Neural progenitor cell (in vitro differentiated cells): ENCODE measurements around the gene NDUFAF8. TPM values are rescaled to one million over a fixed set of nuclear protein-coding genes. Genes with fewer than 3 reads are reported as not detected.

Experiments used
- DNase-seq: peaks from one replicate; pipeline ENCODE4 v3.0.0-alpha.2; 2016; ENCODE audit warnings: low spot score
- H2AFZ ChIP-seq: fragments of 200-600 bp; sonication (generic); replicated peaks from 2 replicates; pipeline ENCODE4 v1.6.1; 2016; ENCODE audit warnings: antibody characterized with exemption
- H3F3A ChIP-seq: fragments of 200-600 bp; sonication (generic); 2 replicates; pipeline ENCODE4 v1.6.1; 2016; ENCODE audit warnings: antibody characterized with exemption, low read depth
- H3K27ac ChIP-seq: fragments of 200-600 bp; sonication (generic); 2 replicates; pipeline ENCODE4 v1.5.1; 2016; ENCODE audit warnings: mild to moderate bottlenecking
- H3K27me3 ChIP-seq: fragments of 200-600 bp; sonication (generic); 2 replicates; pipeline ENCODE4 v1.6.1; 2016; ENCODE audit warnings: mild to moderate bottlenecking, moderate library complexity
- H3K36me3 ChIP-seq: fragments of 200-600 bp; sonication (generic); 2 replicates; pipeline ENCODE4 v1.5.1; 2016
- H3K4me1 ChIP-seq: fragments of 200-600 bp; sonication (generic); 2 replicates; pipeline ENCODE4 v1.6.1; 2016; ENCODE audit warnings: mixed run types
- H3K4me2 ChIP-seq: fragments of 200-600 bp; sonication (generic); 2 replicates; pipeline ENCODE4 v1.6.1; 2016
- H3K4me3 ChIP-seq: fragments of 200-600 bp; sonication (generic); 2 replicates; pipeline ENCODE4 v1.5.1; 2016
- H3K79me2 ChIP-seq: fragments of 200-600 bp; sonication (generic); 2 replicates; pipeline ENCODE4 v1.6.1; 2016; ENCODE audit warnings: low read depth
- H3K9ac ChIP-seq: fragments of 200-600 bp; sonication (generic); 2 replicates; pipeline ENCODE4 v1.6.1; 2016
- H3K9me3 ChIP-seq: fragments of 200-600 bp; sonication (generic); 2 replicates; pipeline ENCODE4 v1.5.1; 2016; ENCODE audit warnings: low read depth
- H4K20me1 ChIP-seq: fragments of 200-600 bp; sonication (generic); 2 replicates; pipeline ENCODE4 v1.6.1; 2016; ENCODE audit warnings: low read depth
- H3K27ac Mint-ChIP-seq: 3 replicates; pipeline ENCODE4 v1.8.0; 2021; ENCODE audit warnings: mixed read lengths
- H3K27me3 Mint-ChIP-seq: 2 replicates; pipeline ENCODE4 v1.8.0; 2022; ENCODE audit warnings: low read depth, mild to moderate bottlenecking, inconsistent platforms, moderate library complexity, mixed read lengths; ENCODE audit not compliant: insufficient read depth
- H3K36me3 Mint-ChIP-seq: 3 replicates; pipeline ENCODE4 v1.8.0; 2021; ENCODE audit warnings: mixed read lengths
- H3K4me1 Mint-ChIP-seq: 3 replicates; pipeline ENCODE4 v1.8.0; 2021; ENCODE audit warnings: mixed read lengths
- H3K4me3 Mint-ChIP-seq: 3 replicates; pipeline ENCODE4 v1.8.0; 2021; ENCODE audit warnings: mild to moderate bottlenecking, moderate library complexity, mixed read lengths
- H3K9me3 Mint-ChIP-seq: 3 replicates; pipeline ENCODE4 v1.8.0; 2020; ENCODE audit warnings: mixed read lengths
- EZH2 ChIP-seq: fragments of 200-600 bp; sonication (generic); IDR thresholded peaks from 2 replicates; pipeline ENCODE4 v1.6.1; 2017; ENCODE audit warnings: antibody characterized with exemption, mild to moderate bottlenecking, moderate library complexity
- EZH2phosphoT487 ChIP-seq: fragments of 200-600 bp; sonication (generic); IDR thresholded peaks from 2 replicates; pipeline ENCODE4 v1.6.1; 2017; ENCODE audit warnings: antibody characterized with exemption
- total RNA-seq: library from RNA; depleted of rRNA; stranded (reverse); fragments of >200 nt; gene quantifications from 2 replicates; pipeline ENCODE4 v1.2.3, GENCODE V29; 2015; ENCODE audit warnings: low replicate concordance
- TF ChIP-seq, protein P1 (sequence below): fragments of 200-600 bp; sonication (generic); IDR thresholded peaks from 2 replicates; pipeline ENCODE4 v1.5.1; 2017; ENCODE audit warnings: antibody characterized with exemption, mild to moderate bottlenecking

The NDUFAF8 gene
- total RNA-seq, 1 donor from 2014 or later, result 34.7 TPM

DNA sequence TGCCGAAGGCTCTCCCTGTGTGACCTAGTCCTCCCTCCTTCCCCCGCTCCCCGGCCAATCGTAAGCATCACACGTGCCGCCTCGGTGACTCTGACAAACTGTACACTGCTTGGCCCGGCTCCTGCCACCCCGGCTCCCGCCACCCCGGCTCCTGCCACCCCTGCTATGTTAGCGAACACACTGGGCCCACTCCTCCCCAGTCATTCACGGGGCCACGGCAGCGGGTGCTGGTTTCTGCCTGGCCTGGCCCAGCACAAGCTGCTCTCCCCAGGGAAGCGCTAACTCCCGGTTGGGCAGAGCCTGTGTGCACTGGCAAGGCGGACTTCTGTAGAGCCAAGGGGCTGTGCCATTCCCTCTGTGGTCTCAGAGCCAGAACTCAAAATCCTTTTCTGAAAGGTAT lies 22.0 kb downstream of the NDUFAF8 start:
- H3K9me3 Mint-ChIP-seq, result no peaks in the 10 kb centered on the region
- no peaks in the 10 kb centered on the region for H3K4me1 ChIP-seq
- no peak overlapping the region for H3K4me2 ChIP-seq
- no peaks in the 10 kb centered on the region for H3K27me3 Mint-ChIP-seq
- no peak overlapping the region for H3K4me3 ChIP-seq
- H3K27ac Mint-ChIP-seq, result no peak overlapping the region
- TF ChIP-seq EZH2phosphoT487 (no peak), EZH2 (no peak)
- TF ChIP-seq, protein P1, sequence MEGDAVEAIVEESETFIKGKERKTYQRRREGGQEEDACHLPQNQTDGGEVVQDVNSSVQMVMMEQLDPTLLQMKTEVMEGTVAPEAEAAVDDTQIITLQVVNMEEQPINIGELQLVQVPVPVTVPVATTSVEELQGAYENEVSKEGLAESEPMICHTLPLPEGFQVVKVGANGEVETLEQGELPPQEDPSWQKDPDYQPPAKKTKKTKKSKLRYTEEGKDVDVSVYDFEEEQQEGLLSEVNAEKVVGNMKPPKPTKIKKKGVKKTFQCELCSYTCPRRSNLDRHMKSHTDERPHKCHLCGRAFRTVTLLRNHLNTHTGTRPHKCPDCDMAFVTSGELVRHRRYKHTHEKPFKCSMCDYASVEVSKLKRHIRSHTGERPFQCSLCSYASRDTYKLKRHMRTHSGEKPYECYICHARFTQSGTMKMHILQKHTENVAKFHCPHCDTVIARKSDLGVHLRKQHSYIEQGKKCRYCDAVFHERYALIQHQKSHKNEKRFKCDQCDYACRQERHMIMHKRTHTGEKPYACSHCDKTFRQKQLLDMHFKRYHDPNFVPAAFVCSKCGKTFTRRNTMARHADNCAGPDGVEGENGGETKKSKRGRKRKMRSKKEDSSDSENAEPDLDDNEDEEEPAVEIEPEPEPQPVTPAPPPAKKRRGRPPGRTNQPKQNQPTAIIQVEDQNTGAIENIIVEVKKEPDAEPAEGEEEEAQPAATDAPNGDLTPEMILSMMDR, result no peak
- no peaks in the 10 kb centered on the region for H3F3A ChIP-seq
- no peak for DNase-seq
- no peaks in the 10 kb centered on the region for H4K20me1 ChIP-seq
- no peak overlapping the region for H2AFZ ChIP-seq
- H3K9ac ChIP-seq, result no peak overlapping the region
- H3K79me2 ChIP-seq, result no peaks in the 10 kb centered on the region
- no peak overlapping the region for H3K27ac ChIP-seq
- no peaks in the 10 kb centered on the region for H3K27me3 ChIP-seq
- H3K36me3 ChIP-seq, result no peaks in the 10 kb centered on the region
- H3K4me1 Mint-ChIP-seq, result peaks cover 3% of the 10 kb centered on the region
- H3K4me3 Mint-ChIP-seq, result no peak overlapping the region
- peaks cover 10% of the 10 kb centered on the region for H3K36me3 Mint-ChIP-seq
- no peaks in the 10 kb centered on the region for H3K9me3 ChIP-seq

DNA sequence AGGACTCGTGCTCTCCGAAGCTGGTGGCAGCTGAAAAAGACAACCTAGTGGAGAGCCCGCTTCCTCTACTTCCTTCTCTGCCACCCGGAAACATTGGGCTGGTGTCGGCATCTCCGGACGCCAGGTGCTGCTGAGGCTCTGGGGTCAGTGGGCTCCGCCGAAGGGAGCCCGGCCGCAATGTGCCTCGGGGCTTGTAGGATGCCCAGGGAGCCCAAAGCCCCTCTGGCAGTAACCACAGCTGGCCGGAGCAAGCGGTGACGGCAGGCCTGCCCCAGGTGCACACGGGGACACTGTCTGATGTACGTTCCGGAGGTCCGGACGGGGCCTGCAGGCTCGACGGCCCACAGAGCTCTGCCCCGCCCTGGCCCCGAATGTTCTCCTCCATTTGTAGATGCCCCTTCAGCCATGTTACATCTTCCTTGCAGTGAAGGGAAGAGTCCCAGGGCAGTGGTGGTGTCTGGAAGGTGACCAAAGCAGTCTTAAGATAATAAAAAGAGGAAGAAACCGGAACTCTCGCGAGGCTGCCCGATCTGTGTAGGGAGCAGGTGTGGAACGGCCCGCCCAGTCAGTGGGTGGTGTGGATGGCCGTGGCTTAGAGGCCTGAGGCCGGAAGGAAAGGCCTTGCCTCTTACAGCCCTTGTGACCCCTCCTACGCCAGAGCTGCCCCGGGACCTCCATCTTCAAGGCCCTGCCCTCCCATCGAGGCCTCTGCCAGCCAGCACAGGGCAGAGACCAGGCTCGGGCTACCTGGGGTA lies 22.6 kb downstream of the NDUFAF8 start:
- no peak for TF ChIP-seq EZH2
- no peak for TF ChIP-seq EZH2phosphoT487
- H3K36me3 Mint-ChIP-seq, result peaks cover 10% of the 10 kb centered on the region
- H3K4me3 Mint-ChIP-seq, result no peak overlapping the region
- Histone ChIP-seq H3K4me2 (no peak overlapping the region), H2AFZ (no peak overlapping the region), H3K36me3 (no peaks in the 10 kb centered on the region), H3K4me1 (no peaks in the 10 kb centered on the region), H3K27me3 (no peaks in the 10 kb centered on the region), H3K4me3 (no peak overlapping the region), H3F3A (no peaks in the 10 kb centered on the region), H3K27ac (no peak overlapping the region), H3K9me3 (no peaks in the 10 kb centered on the region), H3K79me2 (no peaks in the 10 kb centered on the region), H3K9ac (no peak overlapping the region), H4K20me1 (no peaks in the 10 kb centered on the region)
- H3K27ac Mint-ChIP-seq, result no peak overlapping the region
- no peaks in the 10 kb centered on the region for H3K27me3 Mint-ChIP-seq
- H3K4me1 Mint-ChIP-seq, result peaks cover 3% of the 10 kb centered on the region
- H3K9me3 Mint-ChIP-seq, result no peaks in the 10 kb centered on the region
- no peak for DNase-seq

DNA sequence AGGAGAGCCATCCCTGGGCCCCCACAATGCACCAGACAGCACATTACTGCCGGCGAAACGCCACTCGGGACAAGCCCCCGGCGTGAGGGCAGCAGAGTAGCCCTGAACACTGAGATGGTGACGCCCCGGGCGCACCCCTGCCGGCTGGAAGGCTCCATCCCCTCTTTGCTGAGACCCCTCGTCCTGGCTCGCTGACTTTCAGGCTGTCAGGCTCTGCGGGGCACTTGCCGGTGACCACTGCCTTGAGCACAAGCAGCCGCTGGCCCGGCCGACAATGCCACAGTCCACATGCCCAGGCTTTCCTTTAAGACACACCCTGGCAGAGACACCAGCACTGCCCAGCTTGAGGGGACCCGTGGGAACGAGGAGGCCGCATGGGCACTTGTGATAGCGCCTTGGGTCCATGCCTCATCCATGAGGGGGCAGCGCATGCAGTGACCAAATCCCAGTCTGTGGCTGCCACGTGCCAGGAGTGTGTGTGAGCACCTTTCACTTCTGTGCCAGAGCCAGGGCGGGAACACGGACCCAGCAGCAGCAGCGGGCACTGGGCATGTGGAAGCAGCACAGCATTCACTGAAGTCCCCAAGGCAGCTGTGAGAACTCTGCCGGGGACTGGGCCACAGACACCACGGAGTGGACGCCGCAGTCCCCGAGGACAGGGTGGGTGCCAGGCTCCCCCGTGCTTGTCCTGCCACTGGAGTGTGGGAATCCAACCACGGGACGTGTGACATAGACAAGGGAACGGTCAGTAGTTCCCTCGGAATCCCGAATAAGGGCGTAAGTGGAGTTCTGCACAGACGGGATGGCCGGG lies 24.5 kb downstream of the NDUFAF8 start:
- Mint-ChIP-seq H3K27me3 (no peaks in the 10 kb centered on the region), H3K36me3 (peaks cover 15% of the 10 kb centered on the region), H3K4me3 (no peak overlapping the region), H3K9me3 (no peaks in the 10 kb centered on the region), H3K4me1 (no peaks in the 10 kb centered on the region), H3K27ac (no peak overlapping the region)
- Histone ChIP-seq H2AFZ (no peak overlapping the region), H3K9ac (no peak overlapping the region), H3F3A (no peaks in the 10 kb centered on the region), H3K9me3 (no peaks in the 10 kb centered on the region), H3K4me3 (no peak overlapping the region), H4K20me1 (no peaks in the 10 kb centered on the region), H3K27ac (no peak overlapping the region), H3K4me2 (no peak overlapping the region), H3K79me2 (no peaks in the 10 kb centered on the region), H3K36me3 (no peaks in the 10 kb centered on the region), H3K4me1 (no peaks in the 10 kb centered on the region), H3K27me3 (no peaks in the 10 kb centered on the region)
- TF ChIP-seq EZH2 (no peak), EZH2phosphoT487 (no peak)
- TF ChIP-seq, protein P1, result no peak
- DNase-seq, result no peak

DNA sequence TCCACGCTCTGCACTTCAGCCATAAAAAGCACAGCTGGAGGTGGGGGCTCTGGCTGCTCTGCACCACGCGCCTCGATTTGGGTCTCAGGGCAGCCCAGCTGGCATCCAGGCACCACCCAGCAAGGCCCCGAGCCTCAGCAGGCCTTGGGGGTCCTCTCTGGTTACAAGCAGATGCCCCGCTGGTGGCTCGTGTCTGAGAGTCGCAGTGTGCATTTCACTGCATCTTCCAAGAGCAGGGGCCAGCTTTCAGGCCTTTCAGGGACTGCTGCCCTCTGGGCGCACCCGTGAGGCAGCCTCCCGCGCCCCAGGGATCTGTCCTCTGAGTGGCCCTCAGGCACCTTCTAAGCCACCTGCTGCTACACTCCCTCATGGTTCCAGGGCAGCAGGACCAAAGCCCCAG lies 25.5 kb downstream of the NDUFAF8 start:
- H3K4me3 Mint-ChIP-seq, result no peak overlapping the region
- Histone ChIP-seq H4K20me1 (no peaks in the 10 kb centered on the region), H3K4me3 (no peak overlapping the region), H3K9me3 (no peaks in the 10 kb centered on the region), H3K27ac (no peak overlapping the region), H3K36me3 (no peaks in the 10 kb centered on the region), H3K4me2 (no peak overlapping the region), H2AFZ (no peak overlapping the region), H3K4me1 (no peaks in the 10 kb centered on the region), H3F3A (no peaks in the 10 kb centered on the region), H3K79me2 (no peaks in the 10 kb centered on the region), H3K9ac (no peak overlapping the region), H3K27me3 (no peaks in the 10 kb centered on the region)
- no peaks in the 10 kb centered on the region for H3K9me3 Mint-ChIP-seq
- H3K4me1 Mint-ChIP-seq, result no peaks in the 10 kb centered on the region
- H3K27me3 Mint-ChIP-seq, result no peaks in the 10 kb centered on the region
- TF ChIP-seq EZH2phosphoT487, result no peak
- no peak for TF ChIP-seq EZH2
- TF ChIP-seq, protein P1, result no peak
- DNase-seq, result no peak
- no peak overlapping the region for H3K27ac Mint-ChIP-seq
- peaks cover 24% of the 10 kb centered on the region for H3K36me3 Mint-ChIP-seq
